ACC112 (cell line): Measurements from ENCODE around the gene HOXA10.

ENCODE experiments used
- H2AFZ ChIP-seq: fragments of 200-600 bp; sonication (generic); one replicate; pipeline ENCODE4 v1.6.0; 2017; ENCODE audit warnings: antibody characterized with exemption, low read length; ENCODE audit not compliant: unreplicated experiment
- H3K27ac ChIP-seq: fragments of 200-600 bp; sonication (generic); 2 replicates; pipeline ENCODE4 v1.5.1; 2014; ENCODE audit warnings: low read depth, mild to moderate bottlenecking, antibody characterized with exemption, low read length, moderate library complexity
- H3K27me3 ChIP-seq: fragments of 200-600 bp; sonication (generic); 2 replicates; pipeline ENCODE4 v1.6.1; 2014; ENCODE audit warnings: mild to moderate bottlenecking, antibody characterized with exemption, low read length, moderate library complexity, mixed read lengths; ENCODE audit not compliant: insufficient read depth
- H3K36me3 ChIP-seq: fragments of 200-600 bp; sonication (generic); 2 replicates; pipeline ENCODE4 v1.6.1; 2016; ENCODE audit warnings: mild to moderate bottlenecking, antibody characterized with exemption, low read length, moderate library complexity, mixed read lengths; ENCODE audit not compliant: insufficient read depth
- H3K4me1 ChIP-seq: fragments of 200-600 bp; sonication (generic); one replicate; pipeline ENCODE4 v1.6.1; 2016; ENCODE audit warnings: low read length, mixed read lengths; ENCODE audit not compliant: insufficient read depth, unreplicated experiment, control insufficient read depth
- H3K4me3 ChIP-seq: fragments of 200-600 bp; sonication (generic); 2 replicates; pipeline ENCODE4 v1.5.1; 2014; ENCODE audit warnings: mild to moderate bottlenecking, low read depth, low read length
- H3K79me2 ChIP-seq: fragments of 200-600 bp; sonication (generic); one replicate; pipeline ENCODE4 v1.6.0; 2016; ENCODE audit warnings: low read length; ENCODE audit not compliant: control insufficient read depth, unreplicated experiment, insufficient read depth

The HOXA10 gene

GRCh38 chr7:27134392-27134791, 39.7 kb downstream of the HOXA10 start:
- no peaks in the 10 kb centered on the region for H3K79me2 ChIP-seq
- no peaks in the 10 kb centered on the region for H3K36me3 ChIP-seq
- no peak overlapping the region for H3K4me3 ChIP-seq
- no peak overlapping the region for H2AFZ ChIP-seq
- peaks cover 98% of the 10 kb centered on the region for H3K27me3 ChIP-seq
- no peak overlapping the region for H3K27ac ChIP-seq
- peaks cover 8% of the 10 kb centered on the region for H3K4me1 ChIP-seq

DNA sequence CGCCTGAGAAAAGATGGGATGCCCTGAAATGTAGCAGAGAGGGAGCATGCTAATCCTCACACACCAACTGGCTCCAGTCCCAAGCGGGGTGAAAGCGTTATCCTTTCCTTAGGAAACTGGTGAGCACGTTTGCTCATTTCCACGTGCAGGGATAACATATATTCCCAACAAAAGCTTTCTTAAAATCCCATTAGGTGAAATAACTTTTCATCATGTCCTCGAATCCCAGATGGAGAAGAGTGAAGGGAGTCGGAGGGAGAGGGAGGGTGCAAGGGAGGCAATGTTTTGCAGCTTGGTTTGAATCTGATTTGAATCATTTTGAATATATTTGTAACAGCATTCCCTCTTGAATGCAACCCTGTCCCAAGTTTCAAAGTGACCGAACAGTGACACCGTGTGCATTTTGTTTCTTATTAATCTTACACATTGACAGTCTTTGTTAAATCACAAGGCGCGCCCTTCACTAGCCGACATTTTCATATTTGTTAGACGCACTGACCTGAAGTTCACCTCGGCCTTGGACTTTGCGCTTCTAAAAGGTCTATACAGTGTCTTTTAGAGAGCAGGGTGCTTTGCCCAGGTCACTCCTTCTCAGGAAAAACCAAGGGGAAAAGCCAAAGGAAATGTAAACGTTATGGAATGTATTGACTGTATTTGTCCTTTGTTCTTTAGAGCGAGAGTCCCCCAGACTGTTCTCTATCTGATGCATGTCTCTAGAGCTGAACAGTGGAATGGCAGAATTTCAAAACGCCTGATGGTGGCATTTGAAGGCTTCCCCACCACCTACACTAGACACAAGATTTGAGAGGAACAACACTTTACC, 40.5 kb downstream of the HOXA10 start:
- no peak overlapping the region for H2AFZ ChIP-seq

GRCh38 chr7:27132978-27133377, 41.1 kb downstream of the HOXA10 start:
- Histone ChIP-seq H2AFZ (no peak overlapping the region), H3K4me3 (no peak overlapping the region), H3K36me3 (no peaks in the 10 kb centered on the region), H3K27ac (no peak overlapping the region), H3K79me2 (no peaks in the 10 kb centered on the region), H3K4me1 (peaks cover 8% of the 10 kb centered on the region), H3K27me3 (peaks cover 98% of the 10 kb centered on the region)

More for the DNA sequence above, 40.5 kb downstream of the HOXA10 start:
- H3K27ac ChIP-seq: no peak overlapping the region
- no peaks in the 10 kb centered on the region for H3K79me2 ChIP-seq
- peaks cover 8% of the 10 kb centered on the region for H3K4me1 ChIP-seq
- H3K4me3 ChIP-seq: no peak overlapping the region
- no peaks in the 10 kb centered on the region for H3K36me3 ChIP-seq
- H3K27me3 ChIP-seq: peaks cover 98% of the 10 kb centered on the region

GRCh38 chr7:27132214-27132613, 41.9 kb downstream of the HOXA10 start:
- Histone ChIP-seq H3K4me3 (no peak overlapping the region), H3K79me2 (no peaks in the 10 kb centered on the region), H3K27me3 (peaks cover 98% of the 10 kb centered on the region), H3K36me3 (no peaks in the 10 kb centered on the region), H3K27ac (no peak overlapping the region), H2AFZ (no peak overlapping the region), H3K4me1 (peaks cover 8% of the 10 kb centered on the region)

- no peak overlapping the region for H2AFZ ChIP-seq
Measured at GRCh38 chr7:27131390-27131819, 42.7 kb downstream of the HOXA10 start.

DNA sequence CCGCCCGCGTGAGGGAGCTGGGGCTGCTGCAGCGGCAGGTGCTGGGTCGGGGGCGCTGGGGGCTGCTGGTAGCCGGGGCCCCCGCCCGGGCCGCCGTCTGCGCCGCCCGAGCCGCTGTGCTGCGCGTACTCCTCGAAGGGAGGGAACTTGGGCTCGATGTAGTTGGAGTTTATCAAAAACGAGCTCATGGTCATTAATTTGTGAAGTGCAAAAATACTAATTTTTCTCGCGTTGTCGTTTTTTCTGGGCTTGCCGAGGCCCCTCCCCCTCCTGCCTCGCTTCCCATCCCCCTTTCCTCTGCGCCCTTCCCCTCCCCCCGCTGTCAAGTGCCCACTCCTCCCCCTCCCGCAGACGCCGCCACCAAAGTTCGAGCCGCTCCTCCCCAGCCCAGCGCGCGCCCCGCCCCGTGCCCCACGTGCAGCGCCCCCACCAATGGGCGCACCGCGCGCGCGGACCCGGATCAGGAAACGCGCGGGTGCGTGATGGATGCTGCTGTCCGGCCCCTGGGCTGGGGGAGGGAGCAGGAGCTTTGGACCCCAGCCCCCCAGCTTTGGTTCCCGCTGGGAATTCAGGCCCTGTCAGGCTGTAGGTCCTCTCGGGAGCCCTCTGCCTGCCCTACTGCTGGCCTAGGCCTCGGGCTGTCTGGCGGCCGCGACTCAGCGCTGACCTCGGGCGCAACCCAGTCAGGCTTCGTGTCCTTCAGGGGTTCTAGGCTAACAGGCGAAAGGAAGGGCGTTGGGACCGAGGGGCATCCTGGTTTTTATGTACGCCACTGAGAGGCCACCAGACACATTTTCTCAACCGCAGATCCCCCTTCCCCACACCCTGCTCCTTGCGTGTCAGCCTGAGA, 43.4 kb downstream of the HOXA10 start, which contains the start of gene HOXA4:
Gene HOXA4, minus strand, starts transcription at position 218 of the 850 bp plus-strand sequence. Its CDS starts 24 bp downstream, at position 194.
- H3K4me3 ChIP-seq: peak within 1 kb of the TSS; percentile 68
- peaks cover 2% of the 10 kb centered on the region for H3K4me1 ChIP-seq
- H3K36me3 ChIP-seq: no peaks in the 10 kb centered on the region
- no peak within 1 kb of the TSS for H2AFZ ChIP-seq
- H3K27ac ChIP-seq: no peak within 1 kb of the TSS
- no peaks in the 10 kb centered on the region for H3K79me2 ChIP-seq
- H3K27me3 ChIP-seq: peaks cover 98% of the 10 kb centered on the region

More at GRCh38 chr7:27131390-27131819, 42.7 kb downstream of the HOXA10 start:
- peaks cover 98% of the 10 kb centered on the region for H3K27me3 ChIP-seq
- no peaks in the 10 kb centered on the region for H3K79me2 ChIP-seq
- no peak overlapping the region for H3K27ac ChIP-seq
- no peaks in the 10 kb centered on the region for H3K36me3 ChIP-seq
- peaks cover 8% of the 10 kb centered on the region for H3K4me1 ChIP-seq
- H3K4me3 ChIP-seq: peak overlapping the region; percentile 68

GRCh38 chr7:27129729-27130539, 44.2 kb downstream of the HOXA10 start:
- Histone ChIP-seq H3K27ac (no peak overlapping the region), H3K36me3 (no peaks in the 10 kb centered on the region), H3K4me1 (no peaks in the 10 kb centered on the region), H3K4me3 (peak overlapping the region; percentile 68; the same call in 1 of the 2 replicates), H3K27me3 (peaks cover 98% of the 10 kb centered on the region), H2AFZ (no peak overlapping the region), H3K79me2 (no peaks in the 10 kb centered on the region)

DNA sequence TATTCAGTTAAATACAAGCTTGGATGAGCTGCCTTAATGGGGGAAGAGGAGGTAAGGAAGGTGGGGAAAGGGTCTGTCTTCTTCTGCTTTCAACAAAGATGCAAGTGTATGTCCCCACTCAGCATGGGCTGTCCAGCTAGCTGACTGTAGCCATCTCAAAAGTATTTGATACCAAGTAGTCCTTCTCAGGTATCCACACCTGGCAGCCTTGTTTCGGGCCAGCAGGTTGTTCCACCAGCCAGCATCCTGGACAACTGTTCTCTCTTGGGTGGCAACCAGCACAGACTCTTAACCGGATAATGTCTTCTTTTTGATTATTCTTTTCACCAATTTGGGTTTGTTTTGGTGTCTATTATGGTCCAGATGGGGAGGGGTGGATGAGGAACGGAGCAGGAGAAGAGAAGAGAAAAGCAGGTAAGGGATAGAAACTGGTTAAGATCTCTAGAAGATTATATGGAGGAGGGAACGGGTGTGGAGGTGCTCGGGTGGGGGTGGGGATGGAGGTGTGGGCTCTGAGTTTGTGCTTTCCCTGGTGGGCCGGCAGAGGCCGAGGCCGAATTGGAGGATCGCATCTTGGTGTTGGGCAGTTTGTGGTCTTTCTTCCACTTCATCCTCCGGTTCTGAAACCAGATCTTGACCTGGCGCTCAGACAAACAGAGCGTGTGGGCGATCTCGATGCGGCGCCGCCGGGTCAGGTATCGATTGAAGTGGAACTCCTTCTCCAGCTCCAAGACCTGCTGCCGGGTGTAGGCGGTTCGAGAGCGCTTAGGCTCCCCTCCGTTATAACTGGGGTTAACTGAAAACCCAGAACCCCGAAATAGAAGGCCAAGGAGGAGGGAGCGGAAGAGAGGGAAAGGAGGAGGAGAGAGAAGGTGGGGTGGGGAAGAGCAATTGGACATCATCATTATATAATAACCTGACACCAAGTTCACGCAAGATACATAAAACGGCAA, 45.1 kb downstream of the HOXA10 start:
- Histone ChIP-seq H3K4me3 (no peak overlapping the region), H2AFZ (no peak overlapping the region), H3K27ac (no peak overlapping the region), H3K36me3 (no peaks in the 10 kb centered on the region), H3K4me1 (no peaks in the 10 kb centered on the region), H3K79me2 (no peaks in the 10 kb centered on the region), H3K27me3 (peaks cover 98% of the 10 kb centered on the region)

DNA sequence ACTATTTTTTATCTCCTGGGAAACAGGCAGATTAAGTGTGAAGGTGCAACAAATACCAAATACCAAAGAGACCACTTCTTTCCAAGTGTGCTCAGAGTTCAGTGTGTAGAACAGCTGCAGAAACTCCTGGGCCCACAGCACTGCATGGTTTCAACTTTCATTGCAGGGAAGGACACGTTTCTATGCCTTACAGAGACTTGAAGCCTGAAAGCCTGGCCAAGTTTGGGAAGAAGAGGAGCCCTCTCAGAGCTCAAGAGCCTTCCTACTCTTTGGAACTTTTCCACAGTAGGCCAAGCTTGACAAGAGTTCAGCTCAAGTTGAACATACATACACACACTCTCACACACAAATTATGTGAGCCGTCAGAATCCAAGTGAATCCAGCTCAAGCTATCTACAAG, 46.1 kb downstream of the HOXA10 start:
- H3K4me1 ChIP-seq: peaks cover 4% of the 10 kb centered on the region
- no peaks in the 10 kb centered on the region for H3K79me2 ChIP-seq
- H2AFZ ChIP-seq: no peak overlapping the region
- H3K27me3 ChIP-seq: peaks cover 98% of the 10 kb centered on the region
- H3K4me3 ChIP-seq: no peak overlapping the region
- H3K27ac ChIP-seq: no peak overlapping the region
- H3K36me3 ChIP-seq: no peaks in the 10 kb centered on the region
